OCI-LY7 (cell line): ENCODE results near the gene HTR5A.

Experiments used
- CTCF ChIP-seq: fragments of 200-600 bp; sonication (generic); conservative IDR thresholded peaks from 2 replicates; pipeline ENCODE4 v1.5.1; 2014; ENCODE audit warnings: mild to moderate bottlenecking, antibody characterized with exemption, low read length, moderate library complexity, mixed read lengths
- EZH2phosphoT487 ChIP-seq: fragments of 200-600 bp; sonication (generic); IDR thresholded peaks from 2 replicates; pipeline ENCODE4 v1.6.1; 2018; ENCODE audit warnings: low read depth, borderline replicate concordance, mild to moderate bottlenecking, mixed run types, antibody characterized with exemption, low read length, moderate library complexity, mixed read lengths

- TF ChIP-seq CTCF (no peak), EZH2phosphoT487 (no peak)
These were observed 60.4 kb downstream of the HTR5A start for GRCh38 chr7:155130493-155130892.
